ENCODE measurements around the gene TNIP2.

TNIP2 gene

DNA sequence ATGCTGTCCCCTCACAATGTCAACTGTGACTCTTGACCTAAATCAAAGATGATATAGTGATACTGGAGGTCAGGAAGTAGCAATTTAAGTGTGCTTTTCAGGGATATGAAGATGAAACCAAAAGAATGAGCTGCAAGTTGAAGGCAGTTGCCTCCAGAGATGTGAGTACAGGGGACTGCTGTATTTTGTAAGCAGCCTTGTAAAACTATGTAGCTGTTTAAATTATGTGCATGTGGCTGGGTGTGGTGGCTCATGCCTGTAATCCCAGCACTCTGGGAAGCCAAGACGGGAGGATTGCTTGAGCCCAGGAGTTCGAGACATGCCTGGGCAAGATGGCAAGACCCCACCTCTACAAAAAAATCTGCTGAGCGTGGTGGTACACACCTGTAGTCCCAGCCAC, 15.1 kb upstream of the TNIP2 start:
- TF ChIP-seq ZFP30 (CRISPR knock-in tag; IDR thresholded peaks at IDR 0.05) (no peak), SNAI2 (CRISPR knock-in tag; IDR thresholded peaks at IDR 0.05) (no peak), RARB (CRISPR knock-in tag; IDR thresholded peaks at IDR 0.05) (no peak), ZFP3 (CRISPR knock-in tag; IDR thresholded peaks at IDR 0.05) (no peak), OSR1 (CRISPR knock-in tag; IDR thresholded peaks at IDR 0.05) (no peak)
- TF ChIP-seq, protein P1, sequence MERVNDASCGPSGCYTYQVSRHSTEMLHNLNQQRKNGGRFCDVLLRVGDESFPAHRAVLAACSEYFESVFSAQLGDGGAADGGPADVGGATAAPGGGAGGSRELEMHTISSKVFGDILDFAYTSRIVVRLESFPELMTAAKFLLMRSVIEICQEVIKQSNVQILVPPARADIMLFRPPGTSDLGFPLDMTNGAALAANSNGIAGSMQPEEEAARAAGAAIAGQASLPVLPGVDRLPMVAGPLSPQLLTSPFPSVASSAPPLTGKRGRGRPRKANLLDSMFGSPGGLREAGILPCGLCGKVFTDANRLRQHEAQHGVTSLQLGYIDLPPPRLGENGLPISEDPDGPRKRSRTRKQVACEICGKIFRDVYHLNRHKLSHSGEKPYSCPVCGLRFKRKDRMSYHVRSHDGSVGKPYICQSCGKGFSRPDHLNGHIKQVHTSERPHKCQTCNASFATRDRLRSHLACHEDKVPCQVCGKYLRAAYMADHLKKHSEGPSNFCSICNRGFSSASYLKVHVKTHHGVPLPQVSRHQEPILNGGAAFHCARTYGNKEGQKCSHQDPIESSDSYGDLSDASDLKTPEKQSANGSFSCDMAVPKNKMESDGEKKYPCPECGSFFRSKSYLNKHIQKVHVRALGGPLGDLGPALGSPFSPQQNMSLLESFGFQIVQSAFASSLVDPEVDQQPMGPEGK (CRISPR knock-in tag; IDR thresholded peaks at IDR 0.05; ENCODE audit: borderline replicate concordance), result no peak
- TF ChIP-seq, protein P2, sequence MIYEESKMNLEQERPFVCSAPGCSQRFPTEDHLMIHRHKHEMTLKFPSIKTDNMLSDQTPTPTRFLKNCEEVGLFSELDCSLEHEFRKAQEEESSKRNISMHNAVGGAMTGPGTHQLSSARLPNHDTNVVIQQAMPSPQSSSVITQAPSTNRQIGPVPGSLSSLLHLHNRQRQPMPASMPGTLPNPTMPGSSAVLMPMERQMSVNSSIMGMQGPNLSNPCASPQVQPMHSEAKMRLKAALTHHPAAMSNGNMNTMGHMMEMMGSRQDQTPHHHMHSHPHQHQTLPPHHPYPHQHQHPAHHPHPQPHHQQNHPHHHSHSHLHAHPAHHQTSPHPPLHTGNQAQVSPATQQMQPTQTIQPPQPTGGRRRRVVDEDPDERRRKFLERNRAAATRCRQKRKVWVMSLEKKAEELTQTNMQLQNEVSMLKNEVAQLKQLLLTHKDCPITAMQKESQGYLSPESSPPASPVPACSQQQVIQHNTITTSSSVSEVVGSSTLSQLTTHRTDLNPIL (CRISPR knock-in tag; IDR thresholded peaks at IDR 0.05; ENCODE audit: low read depth), result no peak
- ATAC-seq, result no peak

DNA sequence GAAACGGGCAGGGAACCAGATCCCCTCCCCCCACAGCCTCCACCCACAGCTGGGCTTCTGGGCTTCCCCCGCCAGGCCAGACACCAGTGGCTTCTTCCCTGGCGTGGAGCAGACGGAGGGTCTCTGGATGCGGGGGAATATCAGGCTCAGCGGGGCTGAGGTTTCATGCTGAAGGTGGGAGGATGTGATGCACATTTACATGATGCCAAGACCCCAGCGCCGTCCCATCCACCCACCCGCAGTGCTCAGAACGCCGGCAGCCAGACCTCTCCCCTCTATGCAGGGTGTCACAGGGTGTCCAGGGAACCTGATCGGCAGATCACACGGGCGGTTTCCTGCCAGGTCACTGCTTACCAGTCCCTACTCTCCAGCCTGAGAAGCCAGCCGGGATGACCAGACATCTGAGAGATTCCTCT, 12.8 kb upstream of the TNIP2 start:
- no peak for TF ChIP-seq ZNF70 (CRISPR knock-in tag; IDR thresholded peaks at IDR 0.05)
- TF ChIP-seq ZFP3 (CRISPR knock-in tag; IDR thresholded peaks at IDR 0.05), result no peak
- ATAC-seq, result no peak

DNA sequence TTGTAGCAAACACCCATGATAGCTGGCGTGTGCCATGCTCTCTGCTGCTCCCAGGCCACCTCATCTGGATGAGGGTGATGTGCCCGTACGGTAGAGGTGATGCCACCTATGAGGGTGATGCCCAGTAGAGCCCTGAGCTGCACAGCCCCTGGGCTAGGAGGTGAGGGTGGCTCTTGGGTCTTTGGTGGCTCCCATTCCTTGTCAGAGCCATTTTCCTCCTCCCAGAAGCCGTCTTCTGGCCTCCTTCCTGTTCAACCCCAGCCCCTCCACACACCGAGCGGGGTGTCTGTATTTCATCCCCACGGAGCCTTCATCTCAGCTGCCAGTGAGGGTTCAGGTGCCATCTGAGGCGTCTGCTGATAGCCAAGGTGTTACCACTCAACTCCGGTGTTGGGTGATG, 12.0 kb upstream of the TNIP2 start:
- ATAC-seq, result no peak
- TF ChIP-seq, protein P1 (CRISPR knock-in tag; IDR thresholded peaks at IDR 0.05; ENCODE audit: borderline replicate concordance), result no peak
- no peak for TF ChIP-seq GLIS3 (CRISPR knock-in tag; IDR thresholded peaks at IDR 0.05)
- TF ChIP-seq, protein P3, sequence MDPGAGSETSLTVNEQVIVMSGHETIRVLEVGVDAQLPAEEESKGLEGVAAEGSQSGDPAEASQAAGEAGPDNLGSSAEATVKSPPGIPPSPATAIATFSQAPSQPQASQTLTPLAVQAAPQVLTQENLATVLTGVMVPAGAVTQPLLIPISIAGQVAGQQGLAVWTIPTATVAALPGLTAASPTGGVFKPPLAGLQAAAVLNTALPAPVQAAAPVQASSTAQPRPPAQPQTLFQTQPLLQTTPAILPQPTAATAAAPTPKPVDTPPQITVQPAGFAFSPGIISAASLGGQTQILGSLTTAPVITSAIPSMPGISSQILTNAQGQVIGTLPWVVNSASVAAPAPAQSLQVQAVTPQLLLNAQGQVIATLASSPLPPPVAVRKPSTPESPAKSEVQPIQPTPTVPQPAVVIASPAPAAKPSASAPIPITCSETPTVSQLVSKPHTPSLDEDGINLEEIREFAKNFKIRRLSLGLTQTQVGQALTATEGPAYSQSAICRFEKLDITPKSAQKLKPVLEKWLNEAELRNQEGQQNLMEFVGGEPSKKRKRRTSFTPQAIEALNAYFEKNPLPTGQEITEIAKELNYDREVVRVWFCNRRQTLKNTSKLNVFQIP (CRISPR knock-in tag; IDR thresholded peaks at IDR 0.05; ENCODE audit: borderline replicate concordance, low read depth), result no peak
- TF ChIP-seq SNAI2 (CRISPR knock-in tag; IDR thresholded peaks at IDR 0.05), result no peak
- TF ChIP-seq RARB (CRISPR knock-in tag; IDR thresholded peaks at IDR 0.05), result no peak
- TF ChIP-seq TCF4 (CRISPR knock-in tag; IDR thresholded peaks at IDR 0.05; ENCODE audit: borderline replicate concordance), result no peak
- TF ChIP-seq ZFP3 (CRISPR knock-in tag; IDR thresholded peaks at IDR 0.05), result no peak
- no peak for TF ChIP-seq ZNF70 (CRISPR knock-in tag; IDR thresholded peaks at IDR 0.05)
- TF ChIP-seq ZFP30 (CRISPR knock-in tag; IDR thresholded peaks at IDR 0.05), result no peak
- TF ChIP-seq ZNF8 (CRISPR knock-in tag; IDR thresholded peaks at IDR 0.05), result no peak
- no peak for TF ChIP-seq PPARA (CRISPR knock-in tag; IDR thresholded peaks at IDR 0.05; ENCODE audit: borderline replicate concordance)
- no peak for TF ChIP-seq ARNTL (CRISPR knock-in tag; IDR thresholded peaks at IDR 0.05; ENCODE audit: borderline replicate concordance, low read depth)
- TF ChIP-seq ZC3H10 (CRISPR knock-in tag; IDR thresholded peaks at IDR 0.05), result no peak
- no peak for TF ChIP-seq TOX (CRISPR knock-in tag; IDR thresholded peaks at IDR 0.05; ENCODE audit: borderline replicate concordance)
- TF ChIP-seq, protein P4, sequence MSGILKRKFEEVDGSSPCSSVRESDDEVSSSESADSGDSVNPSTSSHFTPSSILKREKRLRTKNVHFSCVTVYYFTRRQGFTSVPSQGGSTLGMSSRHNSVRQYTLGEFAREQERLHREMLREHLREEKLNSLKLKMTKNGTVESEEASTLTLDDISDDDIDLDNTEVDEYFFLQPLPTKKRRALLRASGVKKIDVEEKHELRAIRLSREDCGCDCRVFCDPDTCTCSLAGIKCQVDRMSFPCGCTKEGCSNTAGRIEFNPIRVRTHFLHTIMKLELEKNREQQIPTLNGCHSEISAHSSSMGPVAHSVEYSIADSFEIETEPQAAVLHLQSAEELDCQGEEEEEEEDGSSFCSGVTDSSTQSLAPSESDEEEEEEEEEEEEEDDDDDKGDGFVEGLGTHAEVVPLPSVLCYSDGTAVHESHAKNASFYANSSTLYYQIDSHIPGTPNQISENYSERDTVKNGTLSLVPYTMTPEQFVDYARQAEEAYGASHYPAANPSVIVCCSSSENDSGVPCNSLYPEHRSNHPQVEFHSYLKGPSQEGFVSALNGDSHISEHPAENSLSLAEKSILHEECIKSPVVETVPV (CRISPR knock-in tag; IDR thresholded peaks at IDR 0.05), result no peak
- TF ChIP-seq CSDC2 (CRISPR knock-in tag; IDR thresholded peaks at IDR 0.05), result no peak

DNA sequence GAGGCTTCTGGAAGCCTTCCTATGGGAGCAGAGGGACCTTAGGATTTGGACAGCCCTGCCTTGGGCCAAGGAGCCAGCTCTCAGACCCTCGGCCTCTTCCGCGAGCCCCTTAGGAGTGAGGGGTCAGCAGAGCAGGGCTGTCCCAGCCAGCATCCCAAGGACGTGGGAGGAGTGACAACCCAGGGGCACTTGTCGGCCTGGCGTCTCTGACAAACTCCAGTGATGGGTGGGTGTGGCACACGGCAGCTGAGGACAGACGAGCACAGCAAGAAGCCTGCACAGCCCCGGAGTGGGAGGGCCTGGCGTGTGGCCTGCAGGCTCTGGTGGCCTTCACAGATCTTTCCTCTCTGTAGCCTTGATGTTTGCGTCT, 11.6 kb upstream of the TNIP2 start:
- TF ChIP-seq, protein P5, sequence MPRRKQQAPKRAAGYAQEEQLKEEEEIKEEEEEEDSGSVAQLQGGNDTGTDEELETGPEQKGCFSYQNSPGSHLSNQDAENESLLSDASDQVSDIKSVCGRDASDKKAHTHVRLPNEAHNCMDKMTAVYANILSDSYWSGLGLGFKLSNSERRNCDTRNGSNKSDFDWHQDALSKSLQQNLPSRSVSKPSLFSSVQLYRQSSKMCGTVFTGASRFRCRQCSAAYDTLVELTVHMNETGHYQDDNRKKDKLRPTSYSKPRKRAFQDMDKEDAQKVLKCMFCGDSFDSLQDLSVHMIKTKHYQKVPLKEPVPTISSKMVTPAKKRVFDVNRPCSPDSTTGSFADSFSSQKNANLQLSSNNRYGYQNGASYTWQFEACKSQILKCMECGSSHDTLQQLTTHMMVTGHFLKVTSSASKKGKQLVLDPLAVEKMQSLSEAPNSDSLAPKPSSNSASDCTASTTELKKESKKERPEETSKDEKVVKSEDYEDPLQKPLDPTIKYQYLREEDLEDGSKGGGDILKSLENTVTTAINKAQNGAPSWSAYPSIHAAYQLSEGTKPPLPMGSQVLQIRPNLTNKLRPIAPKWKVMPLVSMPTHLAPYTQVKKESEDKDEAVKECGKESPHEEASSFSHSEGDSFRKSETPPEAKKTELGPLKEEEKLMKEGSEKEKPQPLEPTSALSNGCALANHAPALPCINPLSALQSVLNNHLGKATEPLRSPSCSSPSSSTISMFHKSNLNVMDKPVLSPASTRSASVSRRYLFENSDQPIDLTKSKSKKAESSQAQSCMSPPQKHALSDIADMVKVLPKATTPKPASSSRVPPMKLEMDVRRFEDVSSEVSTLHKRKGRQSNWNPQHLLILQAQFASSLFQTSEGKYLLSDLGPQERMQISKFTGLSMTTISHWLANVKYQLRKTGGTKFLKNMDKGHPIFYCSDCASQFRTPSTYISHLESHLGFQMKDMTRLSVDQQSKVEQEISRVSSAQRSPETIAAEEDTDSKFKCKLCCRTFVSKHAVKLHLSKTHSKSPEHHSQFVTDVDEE (CRISPR knock-in tag; IDR thresholded peaks at IDR 0.05), result no peak
- TF ChIP-seq RARB (CRISPR knock-in tag; IDR thresholded peaks at IDR 0.05), result no peak
- TF ChIP-seq ZNF8 (CRISPR knock-in tag; IDR thresholded peaks at IDR 0.05), result no peak
- TF ChIP-seq ISL1 (CRISPR knock-in tag; IDR thresholded peaks at IDR 0.05), result no peak
- no peak for TF ChIP-seq GLIS3 (CRISPR knock-in tag; IDR thresholded peaks at IDR 0.05)
- TF ChIP-seq TOX (CRISPR knock-in tag; IDR thresholded peaks at IDR 0.05; ENCODE audit: borderline replicate concordance), result no peak
- TF ChIP-seq CSDC2 (CRISPR knock-in tag; IDR thresholded peaks at IDR 0.05), result no peak
- no peak for TF ChIP-seq ZNF70 (CRISPR knock-in tag; IDR thresholded peaks at IDR 0.05)
- TF ChIP-seq BACH2 (CRISPR knock-in tag; IDR thresholded peaks at IDR 0.05; ENCODE audit: borderline replicate concordance), result no peak
- TF ChIP-seq, protein P2 (CRISPR knock-in tag; IDR thresholded peaks at IDR 0.05; ENCODE audit: low read depth), result no peak
- TF ChIP-seq, protein P1 (CRISPR knock-in tag; IDR thresholded peaks at IDR 0.05; ENCODE audit: borderline replicate concordance), result no peak
- no peak for ATAC-seq

Data from SK-N-SH treated with all-trans-retinoic acid at 6 μM for 48 hours (cell line).